Ramos (cell line): ENCODE data around the gene FBXO46.
"Not testable (repeated sequence)": the region's sequence is repeated elsewhere in the genome, so short reads cannot be mapped to it uniquely, and the experiment has no call there.

Experiments used
- in situ Hi-C: fragments of 300-500 bp; cut with MboI; formaldehyde crosslinking; loops from one replicate; pipeline ENCODE4 v1.14.3; 2022; ENCODE audit warnings: low sequenced_read_pairs; ENCODE audit not compliant: unreplicated experiment

Gene FBXO46

DNA sequence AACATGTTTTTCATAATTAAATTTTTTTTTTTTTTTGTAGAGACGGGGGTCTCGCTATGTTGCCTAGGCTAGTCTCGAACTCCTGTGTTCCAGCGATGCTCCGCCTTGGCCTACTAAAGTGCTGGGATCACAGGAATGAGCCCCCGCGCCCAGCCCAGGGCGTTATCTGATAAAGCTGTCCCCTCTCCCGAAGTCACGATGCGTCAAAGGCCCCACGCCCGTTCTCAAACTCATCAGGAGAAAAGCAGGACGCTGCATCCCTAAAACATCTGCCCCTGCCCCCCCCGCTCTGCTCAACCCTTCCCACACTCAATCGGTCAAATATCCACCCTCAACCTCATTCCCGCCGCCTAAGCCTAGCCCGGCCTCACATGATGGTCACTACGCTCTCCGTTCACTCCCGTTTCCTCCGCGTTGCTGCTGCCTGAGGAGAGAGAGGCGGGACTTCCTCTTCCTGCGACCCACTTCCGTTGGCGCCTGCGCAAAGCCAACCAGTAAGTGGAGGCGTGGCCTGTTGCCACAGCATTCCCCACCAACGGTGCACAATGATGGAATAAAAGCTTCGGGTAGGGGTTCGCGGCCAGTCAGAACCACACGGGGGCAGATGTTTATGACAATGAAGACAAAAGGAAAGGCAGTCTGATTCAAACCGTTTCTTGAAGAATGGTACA, 39.0 kb downstream of the FBXO46 start, which contains the start of gene SNRPD2:
Gene SNRPD2 (minus strand): TSS at position 438 of the 671 bp plus-strand sequence. CDS start 65 bp downstream, at position 373.
- in situ Hi-C loops, result no loop called here

DNA sequence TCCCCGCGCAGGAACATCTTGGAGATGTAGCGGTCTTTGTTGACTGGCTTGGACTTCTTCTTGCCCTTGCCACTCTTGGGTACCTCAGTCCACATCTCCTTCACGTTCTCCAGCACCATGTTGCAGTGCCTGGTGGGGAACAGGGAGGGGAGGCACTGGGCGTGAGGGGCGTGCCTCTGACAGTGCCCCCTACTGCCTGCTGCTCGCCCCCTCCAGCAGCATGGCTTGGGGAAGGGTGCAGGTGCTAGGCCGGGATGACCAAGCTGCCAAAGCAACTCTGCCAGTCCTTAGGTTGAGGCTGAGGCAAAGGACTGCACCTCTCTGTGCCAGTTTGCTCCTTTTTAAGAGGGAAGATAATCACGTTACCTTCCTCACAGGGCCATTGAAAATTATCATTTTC, 43.1 kb downstream of the FBXO46 start:
- in situ Hi-C loops, result no loop called here

DNA sequence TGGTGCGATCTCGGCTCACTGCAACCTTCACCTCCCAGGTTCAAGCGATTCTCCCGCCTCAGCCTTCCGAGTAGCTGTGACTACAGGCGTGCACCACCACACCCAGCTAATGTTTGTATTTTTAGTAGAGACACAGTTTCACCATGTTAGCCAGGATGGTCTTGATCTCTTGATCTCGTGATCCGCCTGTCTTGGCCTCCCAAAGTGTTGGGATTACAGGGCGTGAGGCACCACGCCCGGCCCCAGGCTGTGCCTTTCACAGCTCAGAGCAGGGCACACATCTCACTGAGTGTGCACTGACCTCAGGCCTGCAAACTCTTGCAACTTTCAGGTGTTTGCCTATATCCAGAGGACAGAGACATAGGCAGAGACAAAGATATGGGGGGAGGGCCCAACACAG, 45.7 kb downstream of the FBXO46 start:
- in situ Hi-C loops, result not testable (repeated sequence)

DNA sequence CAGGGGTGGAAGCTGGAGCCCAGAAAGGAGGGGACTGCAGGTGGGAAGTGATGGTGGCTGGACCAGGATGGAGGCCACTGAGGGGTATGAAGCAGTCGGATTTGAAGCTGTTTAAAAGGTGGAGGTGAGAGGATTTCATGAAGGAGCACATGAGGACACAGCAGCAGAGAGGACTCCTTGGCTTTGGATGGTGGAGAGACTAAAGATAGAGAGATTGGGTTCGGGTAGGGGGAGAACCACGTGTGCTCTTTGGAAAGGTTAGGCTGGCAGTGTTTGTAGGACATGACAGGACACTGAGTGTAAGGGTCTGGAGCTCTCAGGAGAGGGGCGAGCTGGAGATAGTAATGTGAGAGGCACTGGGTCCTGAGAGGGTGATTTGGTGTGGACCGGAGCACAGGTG, 47.8 kb downstream of the FBXO46 start:
- in situ Hi-C loops, result no loop called here

DNA sequence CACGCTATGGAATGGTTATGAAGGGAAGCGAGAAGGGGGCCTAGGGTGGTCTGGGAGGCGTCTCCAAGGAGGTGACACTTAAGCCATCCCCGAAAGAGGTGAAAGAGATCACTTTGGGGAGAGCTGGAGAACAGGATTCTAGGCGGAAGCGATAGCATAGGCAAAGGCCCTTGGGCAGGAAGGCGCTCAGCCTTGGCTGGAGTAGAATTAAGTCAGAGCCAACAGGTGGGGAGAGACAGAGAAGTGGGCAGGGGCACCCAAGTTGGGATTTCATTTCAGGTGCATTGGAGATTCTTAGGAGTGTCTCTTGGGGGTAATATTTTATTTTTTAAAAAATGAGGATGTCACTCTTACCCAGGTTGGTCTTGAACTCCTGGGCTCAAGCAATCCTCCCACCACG, 48.6 kb downstream of the FBXO46 start:
- in situ Hi-C loops, result no loop called here

DNA sequence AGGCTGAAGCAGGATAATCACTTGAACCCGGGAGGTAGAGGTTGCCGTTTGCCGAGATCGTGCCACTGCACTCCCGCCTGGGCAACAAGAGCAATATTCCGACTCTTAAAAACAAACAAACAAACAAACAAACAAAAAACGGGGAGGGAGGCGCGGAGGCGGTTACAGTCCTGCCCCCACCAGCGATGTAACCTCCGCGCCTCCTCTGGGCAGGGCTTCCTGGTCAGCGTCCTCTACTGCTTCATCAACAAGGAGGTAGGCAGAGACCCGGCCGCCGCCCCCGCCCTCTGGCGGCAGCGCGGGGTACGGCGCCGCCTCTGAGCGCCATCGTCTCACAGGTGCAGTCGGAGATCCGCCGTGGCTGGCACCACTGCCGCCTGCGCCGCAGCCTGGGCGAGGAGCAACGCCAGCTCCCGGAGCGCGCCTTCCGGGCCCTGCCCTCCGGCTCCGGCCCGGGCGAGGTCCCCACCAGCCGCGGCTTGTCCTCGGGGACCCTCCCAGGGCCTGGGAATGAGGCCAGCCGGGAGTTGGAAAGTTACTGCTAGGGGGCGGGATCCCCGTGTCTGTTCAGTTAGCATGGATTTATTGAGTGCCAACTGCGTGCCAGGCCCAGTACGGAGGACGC, 49.2 kb downstream of the FBXO46 start:
- in situ Hi-C loops, result no loop called here

DNA sequence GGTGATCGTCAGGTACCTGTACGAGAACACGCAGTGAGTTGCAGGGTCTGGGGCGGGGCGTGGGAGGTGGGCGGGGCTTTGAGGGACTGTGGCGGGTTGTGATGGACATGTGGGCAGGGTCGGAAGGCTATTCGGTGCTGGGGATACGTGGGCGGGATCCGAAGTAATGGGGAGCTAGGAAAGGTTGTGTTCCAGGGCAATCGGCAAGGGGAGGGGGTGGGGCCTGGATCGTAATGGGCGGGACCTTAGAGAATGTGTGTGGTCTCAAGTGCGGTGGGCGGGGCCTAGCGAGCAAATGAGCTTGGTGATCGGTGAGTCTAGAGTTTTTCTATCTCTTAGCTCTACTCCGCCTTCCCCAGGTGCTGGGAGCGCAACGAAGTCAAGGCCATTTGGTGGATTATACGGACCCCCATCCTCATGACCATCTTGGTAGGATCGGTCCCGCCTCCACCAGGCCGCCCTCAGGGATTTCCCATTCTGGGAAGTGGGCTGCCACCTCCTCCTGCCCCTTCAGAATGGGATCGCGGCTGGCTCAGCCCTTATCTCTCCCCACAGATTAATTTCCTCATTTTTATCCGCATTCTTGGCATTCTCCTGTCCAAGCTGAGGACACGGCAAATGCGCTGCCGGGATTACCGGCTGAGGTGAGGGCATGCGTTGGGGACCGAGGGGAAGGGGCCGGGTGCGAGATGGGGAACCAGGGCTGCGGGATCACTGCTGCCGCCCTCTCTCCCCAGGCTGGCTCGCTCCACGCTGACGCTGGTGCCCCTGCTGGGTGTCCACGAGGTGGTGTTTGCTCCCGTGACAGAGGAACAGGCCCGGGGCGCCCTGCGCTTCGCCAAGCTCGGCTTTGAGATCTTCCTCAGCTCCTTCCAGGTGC, 53.1 kb downstream of the FBXO46 start:
- in situ Hi-C loops, result no loop called here

DNA sequence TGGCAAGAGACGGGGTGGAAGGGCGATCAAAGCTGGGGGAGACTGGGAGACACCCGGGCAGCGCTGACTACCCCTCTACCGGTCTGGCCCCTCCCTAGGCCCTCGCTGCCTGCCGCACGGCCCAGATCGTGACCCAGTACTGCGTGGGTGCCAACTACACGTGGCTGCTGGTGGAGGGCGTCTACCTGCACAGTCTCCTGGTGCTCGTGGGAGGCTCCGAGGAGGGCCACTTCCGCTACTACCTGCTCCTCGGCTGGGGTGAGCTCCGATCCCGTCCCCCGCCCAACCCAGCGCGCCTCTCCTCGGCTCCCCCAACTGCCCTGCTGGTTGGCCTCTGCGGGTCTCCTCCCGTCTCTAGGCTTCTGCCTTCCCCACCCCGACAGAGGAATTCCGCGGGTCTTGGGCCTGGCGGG, 53.8 kb downstream of the FBXO46 start:
- in situ Hi-C loops, result no loop called here

DNA sequence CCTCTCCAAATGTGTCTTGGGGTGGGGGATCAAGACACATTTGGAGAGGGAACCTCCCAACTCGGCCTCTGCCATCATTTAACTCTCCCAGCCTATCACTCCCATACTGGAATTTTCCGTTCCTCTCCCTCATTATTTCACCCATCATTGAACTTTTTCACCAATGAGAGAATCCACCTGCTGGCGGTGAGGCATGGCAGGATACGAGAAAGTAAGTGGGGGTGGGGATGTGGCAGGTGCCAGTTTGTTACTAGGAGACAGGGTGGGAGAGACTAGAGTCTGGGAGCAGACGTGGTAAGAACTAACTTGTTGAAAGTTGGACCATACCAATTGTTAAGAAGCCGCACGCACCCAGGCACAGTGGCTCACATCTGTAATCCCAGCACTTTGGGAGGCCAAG, 55.8 kb downstream of the FBXO46 start:
- in situ Hi-C loops, result no loop called here

DNA sequence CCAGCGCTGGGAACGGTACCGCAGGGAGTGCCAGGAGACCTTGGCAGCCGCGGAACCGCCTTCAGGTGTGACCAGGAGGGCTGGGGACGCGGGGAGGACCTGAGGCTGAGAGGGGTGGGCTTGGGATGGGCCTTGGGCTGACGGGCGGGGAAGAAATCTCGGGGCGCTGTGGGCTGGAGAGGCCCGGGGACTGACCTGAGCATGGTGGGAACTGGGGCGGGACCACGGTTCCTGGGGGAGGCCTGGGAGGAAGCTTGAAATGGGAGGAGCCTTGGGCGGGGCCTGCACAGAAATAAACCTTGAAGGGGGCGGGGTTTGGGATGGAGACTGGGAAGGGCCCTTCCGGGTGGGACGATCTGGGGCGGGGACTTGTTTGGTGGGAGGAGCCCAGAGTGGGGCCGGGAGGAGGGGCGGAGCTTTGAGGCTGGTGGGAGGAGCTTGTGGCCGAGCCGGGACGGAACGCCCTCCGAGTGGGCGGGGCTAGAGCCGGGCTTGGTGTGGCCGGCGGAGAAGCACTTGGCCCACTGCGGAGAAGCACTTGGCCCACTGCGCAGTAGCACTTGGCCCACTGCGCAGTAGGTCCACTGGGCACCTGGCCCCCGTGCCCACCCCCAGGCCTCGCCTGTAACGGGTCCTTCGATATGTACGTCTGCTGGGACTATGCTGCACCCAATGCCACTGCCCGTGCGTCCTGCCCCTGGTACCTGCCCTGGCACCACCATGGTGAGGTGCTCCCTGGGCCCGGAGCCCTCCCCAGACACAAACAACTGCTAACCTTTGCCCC, 59.8 kb downstream of the FBXO46 start:
- in situ Hi-C loops, result no loop called here

DNA sequence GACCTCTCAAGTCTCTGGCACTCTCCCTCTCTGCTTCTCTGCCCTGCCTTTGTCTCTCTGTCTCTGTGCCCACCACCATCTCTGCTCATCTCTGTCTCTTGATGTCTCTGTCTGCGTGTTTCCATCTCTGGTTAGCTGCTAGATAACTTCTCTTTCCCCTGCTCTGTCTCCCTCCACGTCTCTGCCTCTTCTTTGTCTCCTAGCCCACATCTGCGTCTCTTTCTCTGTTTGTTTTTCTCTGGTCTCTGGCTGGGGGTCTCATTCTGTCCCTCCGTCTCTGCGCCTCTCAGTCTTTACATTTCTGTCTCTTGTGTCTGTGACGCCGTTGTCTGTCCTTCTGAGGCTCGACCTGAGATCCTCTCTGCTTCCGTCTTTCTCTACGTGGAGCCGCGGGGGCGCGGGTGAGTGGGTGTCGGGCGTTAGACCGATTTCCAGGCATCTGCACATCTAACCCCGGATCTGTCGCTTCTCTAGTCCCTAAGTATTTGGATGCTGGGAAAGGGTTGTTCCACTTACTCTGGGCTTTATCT, 62.3 kb downstream of the FBXO46 start:
- in situ Hi-C loops, result no loop called here

DNA sequence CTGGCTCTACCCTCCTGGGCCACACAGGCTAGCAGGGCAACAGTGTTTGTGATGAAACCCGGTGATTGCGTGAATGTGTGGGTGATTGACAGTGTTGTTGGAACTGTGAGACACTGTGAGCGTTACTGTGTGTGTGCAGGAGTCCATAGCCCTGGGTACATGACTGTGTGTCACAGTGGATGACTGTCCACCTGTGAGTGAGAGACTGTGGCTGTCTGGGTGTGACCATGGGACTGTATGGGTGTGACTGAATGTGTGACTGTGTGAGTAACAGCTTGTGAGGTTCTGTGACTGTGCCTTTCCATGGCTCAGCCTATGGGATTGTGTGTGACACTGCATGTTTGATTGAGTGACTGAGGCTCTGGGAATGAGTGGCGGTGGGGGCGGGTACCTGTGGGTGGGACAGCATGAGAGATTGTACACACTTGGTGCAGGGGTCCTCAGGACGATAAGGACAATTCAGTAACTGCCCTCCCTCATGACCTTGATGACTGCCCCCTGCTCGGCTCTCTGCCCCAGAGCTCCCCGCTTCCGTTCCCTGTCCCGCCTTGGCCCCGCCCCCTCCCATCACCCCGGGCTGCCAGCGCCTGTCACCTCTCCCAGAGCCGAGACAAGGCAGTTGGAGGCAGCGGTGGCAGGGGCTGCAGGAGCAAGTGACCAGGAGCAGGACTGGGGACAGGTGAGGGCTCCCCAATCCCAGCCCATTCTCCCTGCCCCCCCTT, 62.9 kb downstream of the FBXO46 start, which contains the start of gene GIPR:
Gene GIPR (plus strand): TSS at position 602 of the 722 bp plus-strand sequence. CDS start 1,300 bp downstream, outside the sequence.
- in situ Hi-C loops, result no loop called here

DNA sequence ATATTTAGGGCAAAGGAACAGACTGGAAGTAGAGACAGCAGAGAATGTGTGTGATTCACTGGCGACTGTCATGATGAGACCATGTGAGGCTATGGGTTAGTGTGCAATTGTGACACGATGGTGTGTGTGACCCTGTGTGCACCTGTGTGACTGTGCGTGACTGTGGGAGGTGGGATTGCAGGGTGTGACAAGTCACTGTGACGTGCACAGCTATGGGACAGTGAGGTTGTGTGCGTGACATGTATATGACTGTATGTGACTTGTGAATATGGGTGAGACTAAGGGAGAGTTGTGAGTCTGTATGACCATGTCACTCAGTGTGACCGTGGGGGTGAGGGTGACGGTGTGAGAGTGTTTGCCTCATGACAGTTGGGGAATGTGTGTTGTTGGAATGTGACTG, 66.1 kb downstream of the FBXO46 start:
- in situ Hi-C loops, result no loop called here

DNA sequence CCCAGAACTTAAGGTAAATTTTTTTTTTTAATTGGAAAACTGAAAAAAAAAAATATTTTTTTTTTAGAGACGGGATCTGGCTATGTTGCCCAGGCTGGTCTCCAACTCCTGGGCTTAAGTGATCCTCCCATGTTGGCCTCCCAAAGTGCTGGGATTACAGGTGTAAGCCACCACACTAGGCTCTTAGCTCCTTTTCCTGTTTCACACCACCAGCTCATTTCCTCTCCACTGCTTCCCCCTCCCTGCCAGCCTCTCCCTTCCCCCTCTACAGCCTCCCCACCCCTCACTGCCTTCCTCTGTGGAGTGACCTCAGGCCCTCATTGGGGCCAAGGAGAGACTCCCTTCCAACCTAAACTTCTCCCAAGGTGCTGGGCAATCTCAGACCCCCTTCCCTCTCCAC, 66.9 kb downstream of the FBXO46 start:
- in situ Hi-C loops, result no loop called here

DNA sequence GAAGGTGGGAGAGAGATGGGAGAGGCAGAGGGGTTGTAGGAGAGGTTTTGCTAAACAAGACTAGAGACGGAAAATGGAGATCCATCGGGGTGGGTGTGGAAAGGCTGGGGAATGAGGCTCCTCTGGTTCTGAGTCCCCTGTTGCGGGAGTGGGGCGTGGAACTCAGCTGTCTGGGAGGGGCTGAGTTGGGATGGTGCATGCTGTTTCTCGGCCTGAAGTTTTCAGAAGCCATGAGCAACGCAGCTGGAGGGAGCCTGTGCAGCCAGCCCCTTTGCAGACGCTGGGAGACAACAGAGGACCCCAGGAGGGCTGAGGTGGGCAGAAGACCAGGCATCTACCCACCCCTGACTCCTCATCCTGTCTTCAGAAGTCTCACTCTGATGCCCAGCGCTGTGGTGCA, 70.1 kb downstream of the FBXO46 start:
- in situ Hi-C loops, result no loop called here
